Thyroid gland (tissue), 4 donors: Measurements from ENCODE around the gene HIVEP3. TPM values are rescaled to one million over a fixed set of nuclear protein-coding genes. Genes with fewer than 3 reads are reported as not detected.

Experiments used
- DNase-seq, 2 donors: peaks; one replicate each; pipeline ENCODE4 v3.0.0-alpha.2; 2019
- H3K27ac ChIP-seq, 3 donors: fragments of 200-600 bp; sonication (generic); 1 replicate in 2 of 3; 2 replicates in 1 of 3; pipeline ENCODE4 v1.5.1; 2016 to 2019; ENCODE audit warnings: mild to moderate bottlenecking in 1 of 3, moderate library complexity in 1 of 3
- H3K27me3 ChIP-seq: fragments of 200-600 bp; sonication (generic); one replicate; pipeline ENCODE4 v1.5.1; 2019
- H3K36me3 ChIP-seq, 2 donors: fragments of 200-600 bp; sonication (generic); one replicate each; pipeline ENCODE4 v1.5.1; 2016 to 2019
- H3K4me1 ChIP-seq, 2 donors: fragments of 200-600 bp; sonication (generic); one replicate each; pipeline ENCODE4 v1.5.1; 2017 to 2019
- H3K4me3 ChIP-seq, 3 donors: fragments of 200-600 bp; sonication (generic); replicated peaks in 1 of 3; 1 replicate in 2 of 3; 2 replicates in 1 of 3; pipeline ENCODE4 v1.5.1; 2016; ENCODE audit warnings: mild to moderate bottlenecking in 1 of 3
- H3K9me3 ChIP-seq: fragments of 200-600 bp; sonication (generic); one replicate; pipeline ENCODE4 v1.5.1; 2017
- CTCF ChIP-seq, 6 experiments: fragments of 200-600 bp in 3 of 6; fragments of 450-650 bp in 3 of 6; sonication (generic) in 3 of 6; IDR thresholded peaks; one replicate each; pipeline ENCODE4 v1.5.1; 2016 to 2019; ENCODE audit warnings: antibody characterized with exemption in 6 of 6, mild to moderate bottlenecking in 2 of 6, inconsistent platforms in 1 of 6, moderate library complexity in 1 of 6
- POLR2A ChIP-seq, 2 donors: fragments of 450-650 bp; IDR thresholded peaks; one replicate each; pipeline ENCODE4 v1.6.1; 2017; ENCODE audit warnings: antibody characterized with exemption in 2 of 2, mild to moderate bottlenecking in 2 of 2, moderate library complexity in 1 of 2
- WGBS, 2 donors: methylation state at CpG; one replicate each; pipeline ENCODE4 v1.1.5; 2017; 5-methylcytosine and 5-hydroxymethylcytosine counted together
- intact Hi-C: fragments of 100-400 bp; cut with DNase I; formaldehyde crosslinking; loops from one replicate; pipeline ENCODE4 v1.15.1; 2023
- total RNA-seq, 4 donors: library from RNA; depleted of rRNA; stranded (reverse); fragments of >200 nt; gene quantifications; one replicate each; pipeline ENCODE4 v1.2.3, GENCODE V29; 2016

The HIVEP3 gene
- total RNA-seq, 4 donors from 2014 or later = 9.7 to 13.5 (median 12.5) TPM

- no peak for DNase-seq
- TF ChIP-seq POLR2A (IDR thresholded peaks at IDR 0.05) (no peak), CTCF (IDR thresholded peaks at IDR 0.05) (no peak)
- Histone ChIP-seq H3K4me1 (peaks cover 2 to 5% of the 10 kb centered on the region in 2 donors), H3K4me3 (no peak overlapping the region), H3K27ac (no peak overlapping the region), H3K27me3 (no peaks in the 10 kb centered on the region), H3K9me3 (no peaks in the 10 kb centered on the region), H3K36me3 (no peaks in the 10 kb centered on the region)
- WGBS, 2 donors = 58 to 79% methylated on average over 2 of the region's 2 CpGs
- intact Hi-C loops = no loop called here
These were observed 262.7 kb downstream of the HIVEP3 start for GRCh38 chr1:41656068-41656467.

- TF ChIP-seq POLR2A (IDR thresholded peaks at IDR 0.05) (no peak), CTCF (IDR thresholded peaks at IDR 0.05) (no peak)
- intact Hi-C loops = no loop called here
These were observed 263.1 kb downstream of the HIVEP3 start for GRCh38 chr1:41655632-41656031.

GRCh38 chr1:41653574-41653973 is 265.1 kb downstream of the HIVEP3 start:
- Histone ChIP-seq H3K4me3 (no peak overlapping the region), H3K36me3 (no peaks in the 10 kb centered on the region), H3K4me1 (peaks cover 15 to 17% of the 10 kb centered on the region in 2 donors), H3K27me3 (no peaks in the 10 kb centered on the region), H3K27ac (no peak overlapping the region), H3K9me3 (no peaks in the 10 kb centered on the region)
- no peak for DNase-seq
- intact Hi-C loops = no loop called here
- WGBS, 2 donors = 97 to 98% methylated on average over 3 of the region's 3 CpGs
- TF ChIP-seq POLR2A (IDR thresholded peaks at IDR 0.05) (no peak), CTCF (IDR thresholded peaks at IDR 0.05) (no peak)

More at GRCh38 chr1:41655632-41656031, 263.1 kb downstream of the HIVEP3 start:
- no peaks in the 10 kb centered on the region for H3K27me3 ChIP-seq
- no peak overlapping the region for H3K4me3 ChIP-seq
- 86 to 89% methylated on average over 3 of the region's 3 CpGs for WGBS, 2 donors
- DNase-seq = no peak
- H3K27ac ChIP-seq = no peak overlapping the region
- peaks cover 2 to 5% of the 10 kb centered on the region in 2 donors for H3K4me1 ChIP-seq
- no peaks in the 10 kb centered on the region for H3K9me3 ChIP-seq
- no peaks in the 10 kb centered on the region for H3K36me3 ChIP-seq

GRCh38 chr1:41652384-41653265 is 266.1 kb downstream of the HIVEP3 start:
- Histone ChIP-seq H3K4me1 (peaks cover 15 to 17% of the 10 kb centered on the region in 2 donors), H3K9me3 (no peaks in the 10 kb centered on the region), H3K27ac (no peak overlapping the region), H3K36me3 (no peaks in the 10 kb centered on the region), H3K4me3 (no peak overlapping the region), H3K27me3 (no peaks in the 10 kb centered on the region)
- intact Hi-C loops = no loop called here
- DNase-seq = no peak
- no peak for TF ChIP-seq POLR2A (IDR thresholded peaks at IDR 0.05)
- no peak for TF ChIP-seq CTCF (IDR thresholded peaks at IDR 0.05)
- 93 to 94% methylated on average over 11 of the region's 11 CpGs for WGBS, 2 donors
